Loucy (cell line): ENCODE measurements around the gene TIRAP.

Experiments used
- CTCF ChIP-seq: fragments of 200-600 bp; sonication (generic); conservative IDR thresholded peaks from 2 replicates; pipeline ENCODE4 v1.5.1; 2014; ENCODE audit warnings: mild to moderate bottlenecking, antibody characterized with exemption, low read length
- EZH2phosphoT487 ChIP-seq: fragments of 200-600 bp; IDR thresholded peaks from 2 replicates; pipeline ENCODE4 v1.6.1; 2018; ENCODE audit warnings: antibody characterized with exemption, mild to moderate bottlenecking, moderate library complexity, borderline replicate concordance

- no peak for TF ChIP-seq CTCF
- no peak for TF ChIP-seq EZH2phosphoT487
Measured at GRCh38 chr11:126293726-126294125, 10.8 kb downstream of the TIRAP start.
